WTC11 (cell line): Measurements from ENCODE around the gene MTHFD1L. TPM values are rescaled to one million over a fixed set of nuclear protein-coding genes. Genes with fewer than 3 reads are reported as not detected.

ENCODE experiments used
- ATAC-seq: fragments of 200-7000 bp; cut with Tn5 transposase; 2 replicates; pipeline ENCODE4 v1.10.0; 2021; ENCODE audit warnings: mild to moderate bottlenecking, moderate library complexity
- CTCF ChIA-PET: fragments of 300-600 bp; sonication (Branson Sonifier 250); formaldehyde crosslinking; loops from one replicate; lab custom pipeline; 2021; ENCODE audit warnings: antibody characterized with exemption; lab: Charles Lee
- POLR2A ChIA-PET: fragments of 350-600 bp; sonication (Branson Sonifier 250); formaldehyde crosslinking; loops from one replicate; lab custom pipeline; 2021; ENCODE audit warnings: antibody characterized with exemption; lab: Charles Lee
- DNase-seq: peaks from one replicate; pipeline ENCODE4 v3.0.0; 2021; ENCODE audit warnings: low spot score
- H3K27ac Mint-ChIP-seq: 2 replicates; pipeline ENCODE4 v1.8.0; 2021; ENCODE audit warnings: mixed read lengths
- H3K27me3 Mint-ChIP-seq: 2 replicates; pipeline ENCODE4 v1.8.0; 2021; ENCODE audit warnings: low read depth, mild to moderate bottlenecking, moderate library complexity, mixed read lengths
- H3K36me3 Mint-ChIP-seq: 2 replicates; pipeline ENCODE4 v1.8.0; 2021; ENCODE audit warnings: mixed read lengths
- H3K4me1 Mint-ChIP-seq: 2 replicates; pipeline ENCODE4 v1.8.0; 2022; ENCODE audit warnings: mixed read lengths
- H3K4me3 Mint-ChIP-seq: 2 replicates; pipeline ENCODE4 v1.8.0; 2021; ENCODE audit warnings: mild to moderate bottlenecking, moderate library complexity, mixed read lengths
- H3K9me3 Mint-ChIP-seq: 2 replicates; pipeline ENCODE4 v1.8.0; 2021; ENCODE audit warnings: mixed read lengths
- AFF4 ChIP-seq: sonication (generic); formaldehyde crosslinking; IDR thresholded peaks from 2 replicates; pipeline ENCODE4 v1.8.1; 2023; ENCODE audit warnings: mild to moderate bottlenecking, missing genetic modification reagents, borderline replicate concordance
- ATF2 ChIP-seq: sonication (generic); formaldehyde crosslinking; IDR thresholded peaks from 2 replicates; pipeline ENCODE4 v1.8.1; 2022; ENCODE audit warnings: low read depth, missing genetic modification reagents, borderline replicate concordance
- ATF6 ChIP-seq: sonication (generic); formaldehyde crosslinking; IDR thresholded peaks from 2 replicates; pipeline ENCODE4 v1.8.1; 2023; ENCODE audit warnings: mild to moderate bottlenecking, missing genetic modification reagents
- CTCF ChIP-seq: fragments of 200-600 bp; IDR thresholded peaks from 2 replicates; pipeline ENCODE4 v1.8.0; 2022; ENCODE audit warnings: antibody characterized with exemption
- E2F5 ChIP-seq: sonication (generic); formaldehyde crosslinking; IDR thresholded peaks from 2 replicates; pipeline ENCODE4 v1.8.1; 2022; ENCODE audit warnings: mild to moderate bottlenecking, moderate library complexity, missing genetic modification reagents
- ELF4 ChIP-seq: sonication (generic); formaldehyde crosslinking; IDR thresholded peaks from 2 replicates; pipeline ENCODE4 v1.8.1; 2022; ENCODE audit warnings: low read depth, mild to moderate bottlenecking, moderate library complexity, missing genetic modification reagents
- EMX1 ChIP-seq: fragments of 250-450 bp; sonication (Bioruptor Pico); IDR thresholded peaks from 2 replicates; pipeline ENCODE4 v1.8.0; 2021; ENCODE audit warnings: mild to moderate bottlenecking
- FOXP4 ChIP-seq: sonication (generic); formaldehyde crosslinking; IDR thresholded peaks from 2 replicates; pipeline ENCODE4 v1.8.0; 2022; ENCODE audit warnings: mild to moderate bottlenecking, missing genetic modification reagents
- IRF1 ChIP-seq: sonication (generic); formaldehyde crosslinking; IDR thresholded peaks from 2 replicates; pipeline ENCODE4 v1.8.0; 2023; ENCODE audit warnings: missing genetic modification reagents
- MLX ChIP-seq: sonication (generic); formaldehyde crosslinking; IDR thresholded peaks from 2 replicates; pipeline ENCODE4 v1.8.1; 2023; ENCODE audit warnings: mild to moderate bottlenecking, missing genetic modification reagents, moderate library complexity
- NFE2L1 ChIP-seq: sonication (generic); formaldehyde crosslinking; IDR thresholded peaks from 2 replicates; pipeline ENCODE4 v1.8.1; 2023; ENCODE audit warnings: missing genetic modification reagents
- NFYB ChIP-seq: sonication (generic); formaldehyde crosslinking; conservative IDR thresholded peaks from 2 replicates; pipeline ENCODE4 v1.8.0; 2022; ENCODE audit warnings: low read depth, missing genetic modification reagents
- RORB ChIP-seq: fragments of 250-450 bp; sonication (Bioruptor Pico); IDR thresholded peaks from 2 replicates; pipeline ENCODE4 v1.9.0; 2021; ENCODE audit warnings: mild to moderate bottlenecking
- SMAD3 ChIP-seq: sonication (generic); formaldehyde crosslinking; IDR thresholded peaks from 2 replicates; pipeline ENCODE4 v1.8.0; 2022; ENCODE audit warnings: missing genetic modification reagents, mild to moderate bottlenecking, borderline replicate concordance
- TCF7 ChIP-seq: sonication (generic); formaldehyde crosslinking; IDR thresholded peaks from 2 replicates; pipeline ENCODE4 v1.8.0; 2022; ENCODE audit warnings: mild to moderate bottlenecking, low read depth, missing genetic modification reagents, moderate library complexity
- TEAD4 ChIP-seq: sonication (generic); formaldehyde crosslinking; IDR thresholded peaks from 2 replicates; pipeline ENCODE4 v1.8.0; 2022; ENCODE audit warnings: mild to moderate bottlenecking, missing genetic modification reagents
- ZBTB43 ChIP-seq: sonication (generic); formaldehyde crosslinking; IDR thresholded peaks from 2 replicates; pipeline ENCODE4 v1.8.1; 2023; ENCODE audit warnings: mild to moderate bottlenecking, missing genetic modification reagents
- ZNF317 ChIP-seq: sonication (generic); formaldehyde crosslinking; IDR thresholded peaks from 2 replicates; pipeline ENCODE4 v1.8.1; 2023; ENCODE audit warnings: low read depth, mild to moderate bottlenecking, moderate library complexity, missing genetic modification reagents, borderline replicate concordance
- total RNA-seq: library from RNA; stranded (reverse); gene quantifications from 3 replicates; pipeline ENCODE4 v1.2.3, GENCODE V29; 2021

The MTHFD1L gene
- total RNA-seq, 1 experiment from 2014 or later: 104 TPM

- TF ChIP-seq IRF1 (CRISPR knock-in tag) (no peak), EMX1 (no peak)
These were observed 33.9 kb upstream of the MTHFD1L start (continued) for GRCh38 chr6:150831577-150831976.

GRCh38 chr6:150835620-150836019 is 29.9 kb upstream of the MTHFD1L start:
- H3K27ac Mint-ChIP-seq: no peak overlapping the region
- no peak for ATAC-seq

More at GRCh38 chr6:150835620-150836019, 29.9 kb upstream of the MTHFD1L start:
- H3K27me3 Mint-ChIP-seq: no peaks in the 10 kb centered on the region
- POLR2A ChIA-PET: no interaction called here
- H3K4me1 Mint-ChIP-seq: no peaks in the 10 kb centered on the region
- CTCF ChIA-PET: interaction anchor here (1.1 to 1.2 kb wide), 2 partner anchors 18 to 20 kb away, joined by 3 read pairs; no protein-coding TSS in a partner anchor
- TF ChIP-seq AFF4 (CRISPR knock-in tag) (no peak), NFYB (CRISPR knock-in tag) (no peak), ATF2 (CRISPR knock-in tag) (no peak), CTCF (no peak), SMAD3 (CRISPR knock-in tag) (no peak), E2F5 (CRISPR knock-in tag) (no peak), TCF7 (CRISPR knock-in tag) (no peak), TEAD4 (CRISPR knock-in tag) (no peak), ELF4 (CRISPR knock-in tag) (no peak), ZNF317 (CRISPR knock-in tag) (no peak), FOXP4 (no peak), ATF6 (no peak), ZBTB43 (CRISPR knock-in tag) (no peak), RORB (CRISPR knock-in tag) (no peak), NFE2L1 (CRISPR knock-in tag) (no peak), MLX (CRISPR knock-in tag) (no peak)
- DNase-seq: no peak
- H3K9me3 Mint-ChIP-seq: no peaks in the 10 kb centered on the region
- no peaks in the 10 kb centered on the region for H3K36me3 Mint-ChIP-seq
- H3K4me3 Mint-ChIP-seq: no peak overlapping the region
